Neural cell (in vitro differentiated cells): ENCODE results near the gene PTPRD. TPM values are rescaled to one million over a fixed set of nuclear protein-coding genes. Genes with fewer than 3 reads are reported as not detected.

ENCODE experiments used
- H2AFZ ChIP-seq: fragments of 200-600, 300-800 bp; sonication (generic), shearing (Covaris generic); 2 replicates; pipeline ENCODE4 v1.6.0; 2014; ENCODE audit warnings: low read depth, mild to moderate bottlenecking, antibody characterized with exemption, low read length, moderate library complexity
- H3F3A ChIP-seq: fragments of 200-600 bp; shearing (Covaris generic); 2 replicates; pipeline ENCODE4 v1.6.1; 2016; ENCODE audit warnings: mild to moderate bottlenecking, moderate library complexity, mixed read lengths, antibody characterized with exemption, low read length; ENCODE audit not compliant: insufficient read depth, poor library complexity, severe bottlenecking
- H3K27ac ChIP-seq: fragments of 200-600, 300-800 bp; sonication (generic), shearing (Covaris generic); 2 replicates; pipeline ENCODE4 v1.5.1; 2014; ENCODE audit warnings: mild to moderate bottlenecking, low read length, moderate library complexity
- H3K27me3 ChIP-seq: fragments of 300-800, 200-600 bp; sonication (generic), shearing (Covaris generic); 2 replicates; pipeline ENCODE4 v1.6.0; 2014; ENCODE audit warnings: mild to moderate bottlenecking, low read depth, low read length, moderate library complexity; ENCODE audit not compliant: insufficient read depth
- H3K36me3 ChIP-seq: fragments of 300-800, 200-600 bp; sonication (generic), shearing (Covaris generic); 2 replicates; pipeline ENCODE4 v1.5.1; 2014; ENCODE audit warnings: mild to moderate bottlenecking, antibody characterized with exemption, low read length, moderate library complexity; ENCODE audit not compliant: insufficient read depth
- H3K4me2 ChIP-seq: fragments of 300-800, 200-600 bp; sonication (generic), shearing (Covaris generic); 2 replicates; pipeline ENCODE4 v1.6.0; 2014; ENCODE audit warnings: mild to moderate bottlenecking, low read length
- H3K4me3 ChIP-seq: fragments of 300-800, 200-600 bp; sonication (generic), shearing (Covaris generic); 2 replicates; pipeline ENCODE4 v1.5.1; 2014; ENCODE audit warnings: mild to moderate bottlenecking, low read length, moderate library complexity
- H3K79me2 ChIP-seq: fragments of 200-600 bp; shearing (Covaris generic); replicated peaks from 2 replicates; pipeline ENCODE4 v1.6.0; 2014; ENCODE audit warnings: mild to moderate bottlenecking, low read length, moderate library complexity; ENCODE audit not compliant: insufficient read depth
- H3K9ac ChIP-seq: fragments of 300-800, 200-600 bp; sonication (generic), shearing (Covaris generic); 2 replicates; pipeline ENCODE4 v1.6.1; 2016; ENCODE audit warnings: mild to moderate bottlenecking, low read length, mixed read lengths
- H3K9me2 ChIP-seq: fragments of 200-600 bp; shearing (Covaris generic); 2 replicates; pipeline ENCODE4 v1.6.1; 2016; ENCODE audit warnings: mild to moderate bottlenecking, low read length, mixed read lengths; ENCODE audit not compliant: insufficient read depth
- H3K9me3 ChIP-seq: fragments of 200-600, 300-800 bp; sonication (generic), shearing (Covaris generic); 2 replicates; pipeline ENCODE4 v1.6.1; 2016; ENCODE audit warnings: mild to moderate bottlenecking, mixed run types, low read length, moderate library complexity, mixed read lengths
- H4K20me1 ChIP-seq: fragments of 200-600 bp; shearing (Covaris generic); 2 replicates; pipeline ENCODE4 v1.6.1; 2016; ENCODE audit warnings: mild to moderate bottlenecking, mixed run types; ENCODE audit not compliant: insufficient read depth
- CTCF ChIP-seq: fragments of 450-650 bp; IDR thresholded peaks from 2 replicates; pipeline ENCODE4 v1.5.1; 2014; ENCODE audit warnings: antibody characterized with exemption, mild to moderate bottlenecking, moderate library complexity; ENCODE audit not compliant: poor library complexity, severe bottlenecking
- EP300 ChIP-seq: fragments of 450-650 bp; conservative IDR thresholded peaks from 2 replicates; pipeline ENCODE4 v1.6.1; 2014; ENCODE audit warnings: antibody characterized with exemption, mild to moderate bottlenecking, moderate library complexity; ENCODE audit not compliant: poor library complexity, severe bottlenecking
- EZH2 ChIP-seq: fragments of 200-600, 300-800 bp; shearing (Covaris generic), sonication (generic); IDR thresholded peaks from 2 replicates; pipeline ENCODE4 v1.6.1; 2014; ENCODE audit warnings: antibody characterized with exemption, low read length, borderline replicate concordance, mild to moderate bottlenecking; ENCODE audit not compliant: insufficient read depth, poor library complexity, severe bottlenecking
- MXI1 ChIP-seq: fragments of 450-650 bp; conservative IDR thresholded peaks from 2 replicates; pipeline ENCODE4 v1.6.1; 2014; ENCODE audit warnings: antibody characterized with exemption, mild to moderate bottlenecking; ENCODE audit not compliant: poor library complexity, severe bottlenecking
- POLR2AphosphoS5 ChIP-seq: IDR thresholded peaks from 2 replicates; pipeline ENCODE4 v1.6.1; 2012
- RAD21 ChIP-seq: fragments of 450-650 bp; conservative IDR thresholded peaks from 2 replicates; pipeline ENCODE4 v1.6.1; 2014; ENCODE audit warnings: antibody characterized with exemption, mild to moderate bottlenecking, moderate library complexity
- REST ChIP-seq: IDR thresholded peaks from 2 replicates; pipeline ENCODE4 v1.6.1; 2012; ENCODE audit warnings: borderline replicate concordance
- SMC3 ChIP-seq: fragments of 450-650 bp; conservative IDR thresholded peaks from 2 replicates; pipeline ENCODE4 v1.6.1; 2014; ENCODE audit warnings: antibody characterized with exemption, mild to moderate bottlenecking, moderate library complexity; ENCODE audit not compliant: poor library complexity
- TAF1 ChIP-seq: IDR thresholded peaks from 2 replicates; pipeline ENCODE4 v1.6.1; 2012; ENCODE audit warnings: low read depth
- polyA plus RNA-seq: library from polyadenylated mRNA; depleted of rRNA; stranded (reverse); fragments of >200 nt; gene quantifications from 2 replicates; pipeline ENCODE4 v1.2.3, GENCODE V29; 2014

PTPRD gene
- polyA plus RNA-seq, 1 donor from 2014 or later: 143 TPM

GRCh38 chr9:8895106-8895860 lies 1717.5 kb downstream of the PTPRD start:
- Histone ChIP-seq H3K9ac (no peak overlapping the region), H2AFZ (no peak overlapping the region), H3F3A (no peaks in the 10 kb centered on the region), H3K9me2 (no peaks in the 10 kb centered on the region), H3K27me3 (no peaks in the 10 kb centered on the region), H3K4me2 (no peak overlapping the region), H3K9me3 (no peaks in the 10 kb centered on the region), H3K36me3 (no peaks in the 10 kb centered on the region), H3K79me2 (no peaks in the 10 kb centered on the region), H4K20me1 (no peaks in the 10 kb centered on the region), H3K4me3 (no peak overlapping the region), H3K27ac (no peak overlapping the region)
- TF ChIP-seq CTCF: no peak
- TF ChIP-seq RAD21: no peak
- TF ChIP-seq EZH2: no peak
- TF ChIP-seq SMC3: no peak
- no peak for TF ChIP-seq TAF1
- no peak for TF ChIP-seq EP300
- no peak for TF ChIP-seq MXI1
- no peak for TF ChIP-seq REST
- no peak for TF ChIP-seq POLR2AphosphoS5

GRCh38 chr9:8890695-8891094 lies 1722.1 kb downstream of the PTPRD start:
- Histone ChIP-seq H3K27ac (no peak overlapping the region), H3K9me2 (no peaks in the 10 kb centered on the region), H2AFZ (no peak overlapping the region), H3K4me2 (no peak overlapping the region), H3K4me3 (no peak overlapping the region), H3K36me3 (no peaks in the 10 kb centered on the region), H3K9ac (no peak overlapping the region), H3K9me3 (no peaks in the 10 kb centered on the region), H3K79me2 (no peaks in the 10 kb centered on the region), H3K27me3 (no peaks in the 10 kb centered on the region), H3F3A (no peaks in the 10 kb centered on the region), H4K20me1 (no peaks in the 10 kb centered on the region)
- TF ChIP-seq POLR2AphosphoS5 (no peak), REST (no peak), RAD21 (no peak), CTCF (no peak), MXI1 (no peak), SMC3 (no peak), TAF1 (no peak), EP300 (no peak), EZH2 (no peak)
